C4-2B (cell line): Measurements from ENCODE around the gene NHLH1.

Experiments used
- ZFX ChIP-seq: fragments of 450-650 bp; IDR thresholded peaks from 2 replicates; pipeline ENCODE4 v1.6.1; 2017
- TF ChIP-seq, protein P1 (sequence below): fragments of 450-650 bp; conservative IDR thresholded peaks from 2 replicates; pipeline ENCODE4 v1.5.1; 2017; ENCODE audit warnings: mild to moderate bottlenecking

GRCh38 chr1:160411271-160412027 lies 44.6 kb downstream of the NHLH1 start:
- TF ChIP-seq, protein P1, sequence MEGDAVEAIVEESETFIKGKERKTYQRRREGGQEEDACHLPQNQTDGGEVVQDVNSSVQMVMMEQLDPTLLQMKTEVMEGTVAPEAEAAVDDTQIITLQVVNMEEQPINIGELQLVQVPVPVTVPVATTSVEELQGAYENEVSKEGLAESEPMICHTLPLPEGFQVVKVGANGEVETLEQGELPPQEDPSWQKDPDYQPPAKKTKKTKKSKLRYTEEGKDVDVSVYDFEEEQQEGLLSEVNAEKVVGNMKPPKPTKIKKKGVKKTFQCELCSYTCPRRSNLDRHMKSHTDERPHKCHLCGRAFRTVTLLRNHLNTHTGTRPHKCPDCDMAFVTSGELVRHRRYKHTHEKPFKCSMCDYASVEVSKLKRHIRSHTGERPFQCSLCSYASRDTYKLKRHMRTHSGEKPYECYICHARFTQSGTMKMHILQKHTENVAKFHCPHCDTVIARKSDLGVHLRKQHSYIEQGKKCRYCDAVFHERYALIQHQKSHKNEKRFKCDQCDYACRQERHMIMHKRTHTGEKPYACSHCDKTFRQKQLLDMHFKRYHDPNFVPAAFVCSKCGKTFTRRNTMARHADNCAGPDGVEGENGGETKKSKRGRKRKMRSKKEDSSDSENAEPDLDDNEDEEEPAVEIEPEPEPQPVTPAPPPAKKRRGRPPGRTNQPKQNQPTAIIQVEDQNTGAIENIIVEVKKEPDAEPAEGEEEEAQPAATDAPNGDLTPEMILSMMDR = no peak
- TF ChIP-seq ZFX = no peak
